ENCODE results near the gene RASSF7.

Gene RASSF7

DNA sequence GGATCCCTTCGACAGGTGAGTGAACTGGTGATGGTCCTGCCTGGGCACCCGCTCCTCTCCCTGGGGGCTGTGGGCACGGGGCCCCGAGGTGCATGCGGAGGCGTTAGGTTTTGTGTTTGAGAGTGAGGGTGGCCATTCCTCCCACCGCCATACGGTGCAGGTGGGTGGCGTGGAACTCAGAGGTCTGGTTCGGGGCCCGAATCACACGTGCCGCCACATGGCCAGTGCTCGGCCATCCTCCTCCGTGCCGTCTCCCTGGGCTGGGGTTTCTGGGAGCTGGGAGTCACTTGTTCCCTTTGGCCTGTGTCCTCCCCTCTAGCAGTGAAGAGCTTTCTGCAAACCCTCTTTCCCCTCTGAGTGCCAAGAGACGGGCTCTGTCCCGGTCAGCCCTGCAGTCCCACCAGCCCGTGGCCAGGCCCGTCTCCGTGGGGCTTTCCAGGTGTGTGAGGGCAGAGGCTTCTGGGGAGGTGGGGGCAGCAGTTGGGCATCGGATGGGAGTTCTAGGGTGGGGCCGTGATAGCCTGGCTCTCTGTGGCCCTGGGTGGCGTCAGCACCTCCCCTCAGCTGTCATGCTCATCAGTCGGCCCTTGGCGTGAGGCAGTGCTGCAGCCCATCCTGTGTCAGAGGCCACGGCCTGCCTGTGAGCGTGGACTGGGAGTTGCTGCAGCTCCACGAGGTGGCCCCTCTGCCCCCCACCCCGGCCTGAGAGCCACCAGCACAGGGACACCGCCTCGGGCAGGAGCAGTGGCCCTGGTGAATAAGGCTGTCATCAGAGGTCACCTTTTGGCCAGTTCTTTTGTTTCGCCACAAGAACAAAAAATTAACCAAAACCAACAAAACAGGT, 44.7 kb downstream of the RASSF7 start:
- FAIRE-seq (no peak), DNase-seq (ENCODE audit: insufficient read length, low spot score) (no peak)
- TF ChIP-seq, protein P1, sequence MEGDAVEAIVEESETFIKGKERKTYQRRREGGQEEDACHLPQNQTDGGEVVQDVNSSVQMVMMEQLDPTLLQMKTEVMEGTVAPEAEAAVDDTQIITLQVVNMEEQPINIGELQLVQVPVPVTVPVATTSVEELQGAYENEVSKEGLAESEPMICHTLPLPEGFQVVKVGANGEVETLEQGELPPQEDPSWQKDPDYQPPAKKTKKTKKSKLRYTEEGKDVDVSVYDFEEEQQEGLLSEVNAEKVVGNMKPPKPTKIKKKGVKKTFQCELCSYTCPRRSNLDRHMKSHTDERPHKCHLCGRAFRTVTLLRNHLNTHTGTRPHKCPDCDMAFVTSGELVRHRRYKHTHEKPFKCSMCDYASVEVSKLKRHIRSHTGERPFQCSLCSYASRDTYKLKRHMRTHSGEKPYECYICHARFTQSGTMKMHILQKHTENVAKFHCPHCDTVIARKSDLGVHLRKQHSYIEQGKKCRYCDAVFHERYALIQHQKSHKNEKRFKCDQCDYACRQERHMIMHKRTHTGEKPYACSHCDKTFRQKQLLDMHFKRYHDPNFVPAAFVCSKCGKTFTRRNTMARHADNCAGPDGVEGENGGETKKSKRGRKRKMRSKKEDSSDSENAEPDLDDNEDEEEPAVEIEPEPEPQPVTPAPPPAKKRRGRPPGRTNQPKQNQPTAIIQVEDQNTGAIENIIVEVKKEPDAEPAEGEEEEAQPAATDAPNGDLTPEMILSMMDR (IDR thresholded peaks at IDR 0.05; ENCODE audit: insufficient read depth, missing control alignments), result no peak

DNA sequence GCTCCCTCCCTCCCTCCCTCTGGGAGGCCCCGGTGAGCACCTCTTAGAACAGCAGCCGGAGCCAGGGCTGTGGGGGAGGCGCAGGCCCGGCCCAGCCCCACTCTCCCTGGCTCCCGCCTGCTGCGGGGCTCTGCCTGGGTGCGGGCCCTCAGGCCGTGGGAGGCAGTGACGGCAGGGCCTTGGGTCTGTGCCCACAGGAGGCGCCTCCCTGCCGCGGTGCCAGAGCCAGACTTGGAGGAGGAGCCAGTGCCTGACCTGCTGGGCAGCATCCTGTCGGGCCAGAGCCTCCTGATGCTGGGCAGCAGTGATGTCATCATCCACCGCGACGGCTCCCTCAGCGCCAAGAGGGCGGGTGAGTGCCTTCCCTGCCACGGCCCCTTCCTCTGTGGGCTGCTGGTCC, 45.5 kb downstream of the RASSF7 start:
- no peak for DNase-seq (ENCODE audit: insufficient read length, low spot score)
- FAIRE-seq, result no peak
- TF ChIP-seq, protein P1 (IDR thresholded peaks at IDR 0.05; ENCODE audit: insufficient read depth, missing control alignments), result no peak

- FAIRE-seq, result no peak
- TF ChIP-seq, protein P1 (IDR thresholded peaks at IDR 0.05; ENCODE audit: insufficient read depth, missing control alignments), result no peak
- DNase-seq (ENCODE audit: insufficient read length, low spot score), result no peak
Observed at GRCh38 chr11:607020-607780, 46.4 kb downstream of the RASSF7 start.

- TF ChIP-seq, protein P1 (IDR thresholded peaks at IDR 0.05; ENCODE audit: insufficient read depth, missing control alignments), result no peak
- DNase-seq (ENCODE audit: insufficient read length, low spot score), result no peak
- FAIRE-seq, result no peak
Observed at GRCh38 chr11:607971-608659, 47.3 kb downstream of the RASSF7 start.

GRCh38 chr11:608791-609251, 48.1 kb downstream of the RASSF7 start:
- no peak for FAIRE-seq
- TF ChIP-seq, protein P1 (IDR thresholded peaks at IDR 0.05; ENCODE audit: insufficient read depth, missing control alignments), result no peak
- DNase-seq (ENCODE audit: insufficient read length, low spot score), result no peak

GRCh38 chr11:609341-609811, 48.6 kb downstream of the RASSF7 start:
- DNase-seq (ENCODE audit: insufficient read length, low spot score), result no peak
- no peak for FAIRE-seq

More at GRCh38 chr11:609341-609811, 48.6 kb downstream of the RASSF7 start:
- TF ChIP-seq, protein P1 (IDR thresholded peaks at IDR 0.05; ENCODE audit: insufficient read depth, missing control alignments), result no peak

Data from D721Med (cell line).